ENCODE data around the gene TMEM123.

DNA sequence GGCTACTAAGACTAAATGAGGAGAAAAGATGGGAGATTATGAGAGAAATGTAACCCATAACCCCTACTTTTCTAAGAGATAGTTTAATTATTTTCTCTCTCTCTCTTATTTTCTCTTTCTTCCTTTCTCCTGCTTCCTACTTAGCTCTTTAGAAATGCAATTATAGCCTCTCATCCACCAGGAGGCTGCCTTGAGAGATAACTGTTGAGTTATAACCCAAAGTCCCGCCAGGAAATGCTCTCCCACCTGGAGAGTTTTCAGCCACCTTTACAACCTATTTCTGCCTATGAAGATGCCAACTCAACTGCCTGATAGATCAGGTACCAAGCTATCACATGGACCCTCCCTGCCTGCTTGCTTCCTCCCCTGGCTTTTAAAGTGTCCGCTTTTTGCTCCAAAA is 34.0 kb upstream of the TMEM123 start:
- no peak for TF ChIP-seq POLR2AphosphoS5 (IDR thresholded peaks at IDR 0.05; ENCODE audit: low read depth, low read length)
- TF ChIP-seq TAF1 (IDR thresholded peaks at IDR 0.05; ENCODE audit: low read depth, low read length): no peak
- no peak for TF ChIP-seq POLR2A (IDR thresholded peaks at IDR 0.05; ENCODE audit: low read depth, low read length)
- TF ChIP-seq SPI1 (IDR thresholded peaks at IDR 0.05; ENCODE audit: low read depth, low read length): no peak
- no peak for TF ChIP-seq POU2F2 (IDR thresholded peaks at IDR 0.05; ENCODE audit: low read depth, low read length)

Data from GM12891 (cell line).